HG03196 (cell line): ENCODE measurements around the gene NCAPH2.

Source experiments
- ATAC-seq: cut with Tn5 transposase; IDR thresholded peaks from one replicate; pipeline ENCODE4 v1.9.1; 2021; ENCODE audit not compliant: unreplicated experiment

The NCAPH2 gene

GRCh38 chr22:50488886-50489285 is 19.1 kb upstream of the NCAPH2 start:
- no peak for ATAC-seq

GRCh38 chr22:50489363-50490243 is 18.4 kb upstream of the NCAPH2 start:
- no peak for ATAC-seq

- ATAC-seq, result no peak
These were observed 17.3 kb upstream of the NCAPH2 start for GRCh38 chr22:50490531-50491308.

DNA sequence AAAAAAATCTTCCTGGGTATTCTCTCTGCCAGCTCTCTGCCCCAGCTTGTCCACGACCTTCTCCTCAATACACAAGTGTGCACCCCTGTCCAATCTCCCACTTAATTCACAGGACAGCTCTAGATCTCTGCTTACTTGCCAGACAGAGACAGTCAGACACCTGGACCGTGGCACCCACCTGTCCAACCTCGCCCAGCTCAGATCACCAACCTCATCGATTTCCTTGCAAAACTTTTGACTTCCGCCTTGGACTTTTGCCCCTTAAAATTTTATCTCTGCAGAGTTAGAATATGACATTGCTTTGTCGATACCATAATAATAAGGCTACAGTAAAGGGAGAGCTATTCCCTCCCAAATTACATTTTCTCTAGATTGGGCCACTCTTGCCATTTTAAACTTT is 10.9 kb upstream of the NCAPH2 start:
- ATAC-seq, result no peak

DNA sequence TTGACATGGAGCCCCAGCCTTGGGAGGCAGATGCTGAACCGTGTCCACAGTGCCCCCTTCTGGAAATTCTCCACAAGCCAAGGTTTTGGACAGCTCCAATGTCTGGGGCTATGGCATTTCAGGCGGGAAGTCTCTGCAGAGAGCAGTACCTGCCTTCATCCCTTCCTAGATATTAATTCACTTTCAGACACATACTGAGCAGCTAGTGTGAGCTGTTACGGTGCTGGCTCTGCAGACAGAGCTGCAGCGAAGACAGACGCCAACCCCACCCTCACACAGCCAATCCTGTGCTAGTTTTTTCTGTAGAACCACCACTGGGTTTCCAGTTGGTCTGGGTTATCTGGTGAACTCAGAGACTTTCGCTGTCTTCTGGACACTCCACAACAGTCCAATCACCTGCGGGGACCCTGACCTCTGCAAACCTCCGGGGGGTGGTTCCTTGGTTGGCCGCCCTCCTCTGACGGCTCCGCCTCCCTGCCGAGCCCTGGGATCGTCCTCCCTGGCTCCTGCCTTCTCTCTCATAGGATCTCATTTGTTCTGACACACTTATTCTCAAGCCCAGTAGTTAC is 9.6 kb upstream of the NCAPH2 start:
- ATAC-seq, result no peak

DNA sequence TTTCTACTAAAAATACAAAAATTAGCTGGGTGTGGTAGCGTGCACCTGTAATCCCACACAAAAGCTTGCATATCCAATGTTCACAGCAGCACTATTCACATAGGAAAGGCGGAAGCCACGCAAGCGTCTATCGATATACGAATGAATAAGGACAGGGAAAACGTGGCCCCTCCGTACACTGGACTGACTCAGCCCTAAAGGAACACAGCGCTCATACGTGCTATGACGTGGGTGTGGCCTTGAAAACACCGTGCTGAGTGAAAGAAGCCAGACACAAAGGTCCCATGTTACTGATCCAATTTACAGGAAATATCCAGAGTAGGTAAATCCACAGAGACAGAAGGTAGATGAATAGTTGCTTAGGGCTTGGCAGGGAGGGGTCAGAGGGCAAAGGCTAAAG is 7.6 kb upstream of the NCAPH2 start:
- ATAC-seq, result no peak

DNA sequence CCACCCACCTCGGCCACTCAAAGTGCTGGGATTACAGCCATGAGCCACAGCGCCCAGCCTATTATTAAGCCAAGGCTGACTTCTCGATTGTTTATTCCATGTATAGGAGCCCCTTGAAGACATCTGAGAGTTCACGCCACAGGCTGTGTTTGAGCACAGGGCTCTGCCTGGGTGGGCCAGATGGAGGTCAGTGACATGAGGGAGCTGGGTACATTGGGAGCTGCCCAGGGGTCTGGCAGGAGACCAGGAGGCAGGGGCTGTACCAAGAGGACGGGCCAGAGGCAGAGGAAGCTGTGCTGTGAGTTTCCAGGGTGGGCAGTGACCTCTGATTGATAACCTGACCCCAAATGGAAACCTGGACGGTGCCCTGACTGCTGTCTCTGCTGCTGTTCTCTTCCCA is 5.9 kb upstream of the NCAPH2 start:
- ATAC-seq, result no peak

DNA sequence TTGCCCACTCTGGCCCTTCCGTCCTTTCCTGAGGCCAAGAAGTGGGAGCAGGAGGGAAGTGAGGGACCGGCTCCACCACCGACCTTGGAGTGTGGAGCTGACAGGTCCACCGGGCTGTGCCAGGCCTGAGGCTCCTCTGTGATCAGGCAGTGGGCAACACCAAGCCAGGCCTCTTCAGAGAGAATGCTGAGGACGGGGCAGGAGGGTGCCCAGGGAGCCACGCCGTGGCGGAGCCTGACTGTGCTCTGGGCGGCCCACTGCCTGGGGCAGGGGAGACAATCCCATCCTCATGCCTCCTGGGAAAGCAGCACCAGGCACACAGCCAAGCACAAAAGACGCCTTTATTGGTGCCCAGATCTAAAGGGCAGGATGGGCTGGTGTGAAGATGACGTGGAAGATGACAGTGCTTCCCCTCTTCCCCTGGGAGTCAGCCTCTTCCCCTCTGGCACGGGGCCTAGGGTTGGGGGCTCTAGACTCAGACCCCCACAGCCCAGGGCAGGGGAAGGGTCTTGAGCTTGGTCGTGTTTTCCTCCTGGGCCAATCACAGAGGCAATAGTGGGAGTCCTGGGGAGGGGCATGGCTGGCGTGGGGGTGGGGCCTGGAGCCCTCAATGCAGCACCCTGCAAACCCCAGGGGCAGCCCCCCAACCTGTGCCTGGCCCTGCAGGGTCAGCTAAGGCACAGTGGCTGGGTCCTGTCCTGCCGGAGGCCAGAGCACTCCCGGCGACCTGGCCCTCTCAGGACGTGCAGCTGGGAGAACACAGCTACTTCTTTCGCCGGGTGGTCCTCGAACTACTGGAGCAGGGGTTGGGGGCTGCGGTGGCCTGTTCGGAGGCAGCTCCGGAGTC is 5.2 kb upstream of the NCAPH2 start:
- ATAC-seq, result no peak

DNA sequence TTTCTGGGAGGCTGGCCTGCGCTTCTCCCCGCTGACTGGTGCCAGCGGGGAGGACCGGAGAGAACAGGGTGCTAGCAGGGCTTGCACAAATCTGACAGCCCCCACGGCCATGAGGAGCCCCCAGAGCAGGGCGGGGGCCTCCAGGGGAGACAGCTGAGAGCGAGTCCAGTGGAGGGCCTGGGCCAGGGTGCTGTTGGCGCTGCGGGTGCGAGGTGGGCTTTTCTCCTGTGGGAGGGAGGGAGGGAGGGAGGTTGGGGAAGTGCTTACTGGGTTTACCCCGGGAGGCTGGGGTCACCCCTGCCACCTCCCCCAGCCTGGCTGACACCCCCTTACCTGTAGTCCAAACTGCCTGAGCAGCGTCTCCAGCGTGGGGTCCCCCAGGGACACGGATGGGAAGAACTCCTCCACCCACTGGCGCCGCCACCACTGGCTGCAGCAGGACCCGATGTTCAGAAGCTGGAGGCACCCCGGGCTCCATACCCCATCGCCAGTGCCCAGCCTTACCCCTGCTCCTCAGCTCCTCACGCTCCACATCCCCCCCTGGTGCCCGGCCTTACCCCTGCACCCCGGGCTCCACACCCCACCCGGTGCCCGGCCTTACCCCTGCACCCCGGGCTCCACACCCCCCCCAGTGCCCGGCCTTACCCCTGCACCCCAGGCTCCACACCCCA is 4.4 kb upstream of the NCAPH2 start:
- ATAC-seq, result no peak

DNA sequence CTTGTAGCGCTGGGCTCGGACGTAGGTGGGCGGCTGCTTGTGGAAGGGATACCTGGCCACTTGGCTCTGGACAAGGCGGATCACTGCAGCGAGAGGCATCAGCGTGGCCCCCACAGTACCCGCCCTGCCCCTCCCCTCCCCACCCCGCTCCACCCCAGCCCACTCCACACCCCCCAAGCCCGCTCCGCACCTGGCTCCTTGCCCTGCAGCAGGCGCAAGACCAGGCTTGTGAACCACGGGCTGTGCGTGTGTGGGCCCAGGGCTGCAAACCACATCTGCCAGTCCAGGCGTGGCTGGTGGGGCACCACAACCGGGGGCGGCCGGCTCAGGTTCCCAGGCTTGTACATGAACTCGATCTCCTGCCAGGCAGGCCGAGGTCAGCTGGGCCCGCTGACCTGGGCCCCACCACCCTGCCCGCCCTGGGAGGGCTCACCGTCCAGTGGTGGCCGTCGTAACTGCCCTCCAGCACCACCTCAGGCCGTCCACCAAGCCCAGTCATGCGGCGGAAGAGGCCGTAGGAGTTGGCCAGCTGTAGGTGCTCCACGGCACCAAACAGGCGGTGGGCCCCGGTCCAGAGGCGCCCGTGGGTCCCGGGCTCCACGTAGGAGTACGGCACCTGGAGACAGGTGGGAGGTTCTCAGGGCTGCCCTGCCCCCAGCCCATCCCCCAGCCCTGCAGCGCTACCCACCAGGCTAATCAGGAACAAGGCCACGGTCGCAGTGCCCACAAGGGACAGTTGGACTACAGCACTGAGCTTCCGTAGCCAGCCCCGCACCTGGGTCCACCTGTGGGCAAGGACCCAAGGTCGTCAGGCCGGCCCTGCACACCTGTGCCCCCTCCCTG is 3.4 kb upstream of the NCAPH2 start:
- ATAC-seq, result no peak

DNA sequence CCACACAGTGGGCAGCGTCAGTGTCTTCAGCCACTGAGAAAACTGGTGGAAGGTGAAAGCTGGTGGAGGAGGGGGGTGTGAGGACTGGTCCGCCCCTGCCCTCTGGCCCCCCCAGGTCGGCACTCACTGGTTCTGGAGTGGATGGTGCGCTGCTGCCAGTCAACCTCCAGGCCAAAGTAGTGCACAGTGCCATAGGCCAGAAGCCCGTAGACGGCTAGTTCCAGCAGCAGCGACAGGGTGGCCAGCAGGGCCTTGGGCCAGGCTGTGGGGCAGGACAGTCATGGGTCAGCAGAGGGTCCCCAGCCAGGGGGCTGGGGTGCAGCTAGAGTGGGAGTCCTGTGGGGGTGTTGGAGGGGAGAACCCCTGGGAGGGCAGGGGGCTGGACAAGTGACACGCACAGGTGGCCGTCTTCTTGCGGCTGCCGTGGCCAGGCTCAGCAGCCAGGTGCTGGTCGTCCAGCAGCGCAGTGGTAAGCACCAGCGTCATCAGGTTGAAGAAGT is 2.7 kb upstream of the NCAPH2 start:
- ATAC-seq, result no peak

- ATAC-seq, result no peak
These were observed 2.0 kb upstream of the NCAPH2 start for GRCh38 chr22:50505776-50506610.

- ATAC-seq, result no peak
These were observed 1.2 kb upstream of the NCAPH2 start for GRCh38 chr22:50506611-50507420.

DNA sequence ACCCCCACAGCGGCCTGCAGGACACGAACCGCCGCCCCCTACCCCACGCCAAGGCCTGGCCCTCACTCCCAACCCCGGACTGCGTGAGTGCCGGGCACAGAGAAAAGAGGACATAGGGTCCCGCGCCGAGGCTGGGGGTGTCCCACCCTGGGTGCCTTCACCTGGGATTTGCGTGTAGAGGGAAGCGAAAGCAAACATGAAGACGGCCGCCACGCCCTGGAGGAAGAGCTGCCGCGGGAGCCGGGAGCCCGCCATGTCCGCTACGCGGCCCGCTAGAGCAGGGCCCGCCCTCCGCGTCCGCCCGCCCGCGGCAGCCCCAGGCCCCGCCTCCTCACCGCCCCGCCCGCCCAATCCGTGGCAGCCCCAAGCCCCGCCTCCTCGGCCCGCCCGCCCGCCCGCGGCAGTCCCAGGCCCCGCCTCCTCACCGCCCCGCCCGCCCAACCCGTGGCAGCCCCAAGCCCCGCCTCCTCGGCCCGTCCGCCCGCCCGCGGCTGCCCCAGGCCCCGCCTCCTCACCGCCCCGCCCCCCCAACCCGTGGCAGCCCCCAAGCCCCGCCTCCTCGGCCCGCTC is 518 bp upstream of the NCAPH2 start, which contains the start of gene LMF2:
Gene LMF2, minus strand, starts transcription at position 282 of the 570 bp plus-strand sequence. Its CDS starts 27 bp downstream, at position 255.
- peak; percentile 40 for ATAC-seq

- ATAC-seq, result no peak
These were observed 873 bp downstream of the NCAPH2 start for GRCh38 chr22:50508897-50509296.

GRCh38 chr22:50513175-50513574 is 5.2 kb downstream of the NCAPH2 start:
- no peak for ATAC-seq

DNA sequence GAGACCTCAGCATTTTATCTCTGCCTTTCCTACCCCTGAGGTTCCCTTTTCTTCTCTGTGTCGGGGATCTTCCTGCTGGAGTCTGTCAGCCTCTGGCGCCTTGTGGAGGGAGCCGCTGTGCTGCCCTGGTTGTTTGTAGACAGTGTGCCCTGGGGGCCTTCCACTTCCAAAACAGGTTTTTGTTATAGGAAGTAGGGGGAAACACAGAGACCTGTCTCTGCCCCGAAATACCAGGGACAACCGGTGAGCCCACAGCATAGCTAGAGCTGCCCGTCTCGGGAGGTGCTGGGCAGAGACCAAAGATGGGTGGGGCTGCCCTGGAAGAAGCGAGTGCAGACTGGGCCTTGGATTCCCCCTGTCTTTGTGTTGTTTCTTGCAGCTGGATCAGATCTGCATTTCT is 8.0 kb downstream of the NCAPH2 start:
- no peak for ATAC-seq
